Left lung (tissue), 10 donors: ENCODE measurements around the gene TAS1R3. TPM values are rescaled to one million over a fixed set of nuclear protein-coding genes. Genes with fewer than 3 reads are reported as not detected.

ENCODE experiments used
- ATAC-seq: fragments of 200-7000 bp; cut with Tn5 transposase; one replicate; pipeline ENCODE4 v1.9.1; 2020; ENCODE audit warnings: moderate library complexity
- DNase-seq, 4 donors: peaks; one replicate each; pipeline ENCODE4 v3.0.0-alpha.2; 2013 to 2020
- H3K27ac ChIP-seq, 2 donors: fragments of 200-600 bp; sonication (generic) in 1 of 2; one replicate each; pipeline versions ENCODE4 v1.5.0 to v1.8.0; 2020 to 2021
- H3K27me3 ChIP-seq, 2 donors: fragments of 200-600 bp; sonication (generic) in 1 of 2; one replicate each; pipeline versions ENCODE4 v1.5.0 to v1.8.0; 2020 to 2021
- H3K36me3 ChIP-seq, 2 donors: fragments of 200-600 bp; sonication (generic) in 1 of 2; one replicate each; pipeline versions ENCODE4 v1.5.0 to v1.8.0; 2020 to 2021
- H3K4me1 ChIP-seq, 2 donors: fragments of 200-600 bp; one replicate each; pipeline ENCODE4 v1.8.0; 2021
- H3K4me3 ChIP-seq, 2 donors: fragments of 200-600 bp; sonication (generic) in 1 of 2; one replicate each; pipeline versions ENCODE4 v1.5.0 to v1.8.0; 2020 to 2021; ENCODE audit warnings: mild to moderate bottlenecking in 1 of 2
- H3K9me3 ChIP-seq, 2 donors: fragments of 200-600 bp; sonication (generic) in 1 of 2; one replicate each; pipeline versions ENCODE4 v1.5.0 to v1.8.0; 2020 to 2021
- intact Hi-C, 2 donors: fragments of 100-400 bp; cut with DNase I; formaldehyde crosslinking; loops; one replicate each; pipeline versions ENCODE4 v1.11.2 to v1.14.2; 2022
- polyA plus RNA-seq, 6 donors: library from polyadenylated mRNA; unstranded; fragments of 120-200 nt; gene quantifications; one replicate each; pipeline ENCODE4 v1.2.1, GENCODE V29; 2013; ENCODE audit not compliant: insufficient read length in 6 of 6
- total RNA-seq, 2 donors: library from RNA; stranded (reverse); fragmentation: NEBNext Ultra II Directional; extraction: Animal tissue kit (Norgen Biotek cat#: 25700); gene quantifications; one replicate each; pipeline ENCODE4 v1.2.1, GENCODE V29; 2021
- TF ChIP-seq, protein P1 (sequence below), 2 donors: fragments of 200-600 bp; sonication (generic) in 1 of 2; IDR thresholded peaks; one replicate each; pipeline versions ENCODE4 v1.5.0 to v1.8.0; 2021; ENCODE audit warnings: antibody characterized with exemption in 2 of 2
- donor health status: DM: no; HTN: yes; CAD: no.
- donor health status: DM: no; HTN: no; CAD: no.

Gene TAS1R3
- total and polyA plus RNA-seq, 8 donors: 0.20 to 0.75 (median 0.34) TPM

DNA sequence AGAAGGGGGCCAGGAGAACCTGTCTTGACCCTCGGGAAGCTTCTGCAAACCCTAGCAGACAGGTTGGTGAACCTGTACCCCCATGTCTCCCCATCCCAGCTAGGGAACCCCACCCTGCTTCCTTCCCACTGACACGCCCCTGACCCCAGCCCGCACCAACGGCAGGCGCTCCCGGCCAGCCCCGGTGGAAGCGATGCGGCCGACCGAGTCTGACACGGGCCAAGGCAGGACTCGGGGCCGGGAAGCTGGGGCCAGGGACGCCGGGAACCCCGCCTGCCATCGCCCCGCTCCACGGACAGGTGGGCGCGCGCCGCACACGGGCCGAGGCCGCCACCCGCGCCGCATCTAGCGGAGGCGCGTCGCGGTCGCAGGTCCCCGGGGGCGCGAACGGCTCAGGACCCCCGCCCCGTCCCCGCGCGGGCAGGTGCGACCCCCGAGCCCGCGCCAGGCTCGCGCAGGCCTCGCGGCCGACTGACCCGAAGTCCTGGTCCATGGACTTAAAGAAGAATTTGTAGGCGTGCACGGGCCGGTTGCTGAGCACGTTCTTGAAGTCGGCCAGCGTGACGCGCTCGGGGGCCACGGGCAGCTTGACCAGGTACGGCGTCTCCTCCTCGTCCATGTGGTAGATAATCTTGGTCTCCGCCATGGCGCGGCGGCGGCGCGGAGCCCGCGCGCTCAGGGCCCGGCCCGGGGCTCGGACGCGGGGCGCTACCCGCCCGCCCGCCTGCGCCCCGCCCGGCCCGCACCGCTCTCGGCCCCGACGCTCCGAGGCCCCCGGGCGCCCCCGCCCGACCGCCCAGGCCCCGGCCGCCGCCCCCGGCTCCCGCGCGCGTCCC lies 17.6 kb downstream of the TAS1R3 start:
- peak overlapping the region; percentile 59 to 61 for H3K27ac ChIP-seq
- TF ChIP-seq, protein P1, sequence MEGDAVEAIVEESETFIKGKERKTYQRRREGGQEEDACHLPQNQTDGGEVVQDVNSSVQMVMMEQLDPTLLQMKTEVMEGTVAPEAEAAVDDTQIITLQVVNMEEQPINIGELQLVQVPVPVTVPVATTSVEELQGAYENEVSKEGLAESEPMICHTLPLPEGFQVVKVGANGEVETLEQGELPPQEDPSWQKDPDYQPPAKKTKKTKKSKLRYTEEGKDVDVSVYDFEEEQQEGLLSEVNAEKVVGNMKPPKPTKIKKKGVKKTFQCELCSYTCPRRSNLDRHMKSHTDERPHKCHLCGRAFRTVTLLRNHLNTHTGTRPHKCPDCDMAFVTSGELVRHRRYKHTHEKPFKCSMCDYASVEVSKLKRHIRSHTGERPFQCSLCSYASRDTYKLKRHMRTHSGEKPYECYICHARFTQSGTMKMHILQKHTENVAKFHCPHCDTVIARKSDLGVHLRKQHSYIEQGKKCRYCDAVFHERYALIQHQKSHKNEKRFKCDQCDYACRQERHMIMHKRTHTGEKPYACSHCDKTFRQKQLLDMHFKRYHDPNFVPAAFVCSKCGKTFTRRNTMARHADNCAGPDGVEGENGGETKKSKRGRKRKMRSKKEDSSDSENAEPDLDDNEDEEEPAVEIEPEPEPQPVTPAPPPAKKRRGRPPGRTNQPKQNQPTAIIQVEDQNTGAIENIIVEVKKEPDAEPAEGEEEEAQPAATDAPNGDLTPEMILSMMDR (IDR thresholded peaks at IDR 0.05): no peak
- no peak for ATAC-seq
- H3K27me3 ChIP-seq: peaks cover 6 to 24% of the 10 kb centered on the region in 2 donors
- no peaks in the 10 kb centered on the region for H3K9me3 ChIP-seq
- peak overlapping the region; percentile 55 to 63 for H3K4me3 ChIP-seq
- H3K4me1 ChIP-seq: peaks cover 21 to 70% of the 10 kb centered on the region in 2 donors
- intact Hi-C loops: no loop called here
- peak in 2 of 4 donors; percentile 36 to 85 for DNase-seq
- no peaks in the 10 kb centered on the region for H3K36me3 ChIP-seq

DNA sequence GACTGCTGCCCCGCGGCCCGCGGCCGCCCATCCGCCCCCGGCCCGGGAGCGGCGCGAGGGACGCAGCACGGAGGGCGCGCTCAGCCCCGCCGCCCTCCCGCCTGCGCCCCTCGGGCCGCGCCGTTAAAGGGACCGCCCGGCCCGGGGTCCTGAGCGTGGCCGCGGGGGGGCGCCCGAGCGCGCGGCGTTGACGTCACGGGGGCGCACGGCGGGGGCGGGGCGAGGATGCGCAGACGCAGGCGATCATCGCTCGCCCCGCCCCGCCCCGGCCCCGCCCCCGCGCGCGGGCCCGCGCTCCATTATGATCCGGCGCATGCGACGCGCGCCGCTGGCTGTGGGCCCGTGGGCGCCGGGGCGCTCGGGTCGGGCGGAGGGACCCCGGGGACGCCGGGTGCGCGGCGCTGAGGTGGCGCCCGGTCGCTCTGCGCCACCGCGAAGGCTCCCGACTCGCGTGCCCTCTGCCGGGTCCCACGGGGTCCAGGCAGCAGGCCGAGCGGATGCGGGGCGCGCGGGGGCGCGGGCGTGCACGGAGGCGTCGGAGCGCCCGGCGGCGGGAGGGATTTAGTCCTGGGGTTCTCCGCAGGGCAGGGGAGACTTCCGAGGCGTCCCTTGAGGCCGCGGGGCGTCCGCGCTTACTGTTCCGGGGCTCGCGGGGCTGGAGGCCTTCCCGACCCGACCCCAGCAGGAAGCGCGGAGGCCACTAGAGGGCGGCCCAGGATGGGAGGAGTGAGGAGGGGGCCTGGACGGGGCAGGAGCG lies 18.4 kb downstream of the TAS1R3 start, which contains the start of gene DVL1:
DVL1 (minus strand) TSS at position 163 of the 757 bp plus-strand sequence. CDS start 353 bp downstream, outside the sequence.
- no peaks in the 10 kb centered on the region for H3K9me3 ChIP-seq
- peak within 1 kb of the TSS; percentile 55 to 63 for H3K4me3 ChIP-seq
- DNase-seq (peak; percentile 67 to 88 (median 80)), ATAC-seq (peak; percentile 20)
- H3K27me3 ChIP-seq: peaks cover 13 to 32% of the 10 kb centered on the region in 2 donors
- H3K4me1 ChIP-seq: peaks cover 21 to 69% of the 10 kb centered on the region in 2 donors
- H3K36me3 ChIP-seq: no peaks in the 10 kb centered on the region
- TF ChIP-seq, protein P1 (IDR thresholded peaks at IDR 0.05): peak in 1 of 2 donors; percentile 39
- H3K27ac ChIP-seq: peak within 1 kb of the TSS; percentile 73 to 78
- intact Hi-C loops: no loop called here

DNA sequence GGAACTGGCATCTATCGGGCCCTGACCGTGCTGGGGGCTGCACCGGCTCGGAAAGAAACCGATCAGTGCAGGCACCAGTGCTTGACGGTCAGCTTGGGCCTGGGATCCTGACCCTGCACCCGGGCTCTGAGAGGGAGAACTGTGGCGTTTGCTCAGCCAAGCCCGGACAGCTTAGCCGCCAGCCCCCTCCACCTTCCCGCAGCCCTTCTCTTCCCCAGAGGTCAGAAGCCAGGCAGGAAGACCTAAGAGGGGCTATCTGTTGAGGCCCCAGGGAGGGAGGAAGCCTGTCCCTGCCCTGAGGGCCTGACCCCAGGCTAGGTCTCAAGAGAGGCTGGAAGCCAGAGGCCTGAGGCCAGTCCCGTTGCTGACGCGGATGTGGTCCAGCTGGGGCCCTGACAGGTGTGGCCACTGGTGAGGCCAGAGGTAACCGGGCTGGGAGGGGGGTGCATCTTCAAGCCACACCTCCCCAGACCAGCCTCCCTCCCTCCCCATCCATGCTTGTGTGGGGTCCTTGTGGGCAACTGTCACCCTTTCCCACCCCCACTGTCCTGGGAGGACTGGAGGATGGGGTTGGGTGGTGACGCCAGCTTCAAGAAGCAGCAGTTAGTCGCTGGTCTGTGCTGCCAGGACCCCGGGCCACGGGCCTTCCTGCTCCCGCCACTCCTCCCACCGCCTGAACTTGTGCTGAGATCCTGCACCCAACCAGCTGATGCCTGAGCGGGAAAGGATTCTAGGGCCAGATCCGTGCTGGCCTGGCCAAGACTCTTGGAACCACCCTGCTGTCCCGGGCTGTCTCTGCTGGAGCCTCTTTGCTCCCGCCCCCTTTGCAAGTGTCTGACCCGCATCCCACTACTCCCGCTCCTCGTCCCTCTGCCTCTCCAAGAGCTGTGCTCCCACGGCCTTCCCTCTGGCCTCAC lies 20.7 kb downstream of the TAS1R3 start:
- DNase-seq: peak in 2 of 4 donors; percentile 63 to 75
- ATAC-seq: no peak
- peaks cover 10 to 56% of the 10 kb centered on the region in 2 donors for H3K4me1 ChIP-seq
- H3K9me3 ChIP-seq: no peaks in the 10 kb centered on the region
- peaks cover 21 to 55% of the 10 kb centered on the region in 2 donors for H3K27me3 ChIP-seq
- no peak overlapping the region for H3K4me3 ChIP-seq
- intact Hi-C loops: no loop called here
- no peaks in the 10 kb centered on the region for H3K36me3 ChIP-seq
- H3K27ac ChIP-seq: no peak overlapping the region
- TF ChIP-seq, protein P1 (IDR thresholded peaks at IDR 0.05): no peak

DNA sequence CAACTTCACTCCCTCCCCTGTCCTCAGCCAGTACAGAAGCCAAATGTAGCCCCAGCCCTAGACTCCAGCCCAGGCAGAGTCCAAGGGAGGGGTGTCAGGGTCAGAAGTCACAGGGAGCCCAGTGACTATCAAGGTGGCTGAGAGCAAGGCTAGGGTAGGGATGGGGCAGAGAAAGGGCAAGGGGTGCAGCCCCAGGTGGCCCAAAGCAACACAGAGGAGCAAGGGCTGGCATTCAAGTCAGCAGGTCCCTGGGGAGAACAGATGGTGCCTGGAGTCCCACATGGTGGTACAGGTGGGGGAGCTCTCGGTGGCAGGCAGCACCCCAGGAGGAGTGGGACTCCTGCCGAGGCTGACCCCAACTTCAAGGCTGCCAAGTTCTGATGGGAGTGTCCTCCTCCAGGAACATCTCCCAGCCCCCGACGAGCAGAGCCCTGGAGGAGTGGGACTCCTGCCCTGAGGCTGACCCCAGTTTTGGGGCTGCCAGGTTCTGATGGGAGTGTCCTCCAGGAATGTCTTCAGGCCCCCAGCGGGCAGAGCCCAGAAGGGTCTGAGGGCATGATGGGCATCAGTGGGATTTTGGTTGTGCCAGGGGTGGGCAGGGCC lies 21.8 kb downstream of the TAS1R3 start:
- TF ChIP-seq, protein P1 (IDR thresholded peaks at IDR 0.05): no peak
- no peak overlapping the region for H3K27ac ChIP-seq
- no peak for DNase-seq
- H3K36me3 ChIP-seq: no peaks in the 10 kb centered on the region
- H3K9me3 ChIP-seq: no peaks in the 10 kb centered on the region
- no peak for ATAC-seq
- peaks cover 21 to 66% of the 10 kb centered on the region in 2 donors for H3K27me3 ChIP-seq
- no peak overlapping the region for H3K4me3 ChIP-seq
- intact Hi-C loops: no loop called here
- peaks cover 4 to 45% of the 10 kb centered on the region in 2 donors for H3K4me1 ChIP-seq
